HepG2 (cell line): ENCODE measurements around the gene MAPK9. TPM values are rescaled to one million over a fixed set of nuclear protein-coding genes. Genes with fewer than 3 reads are reported as not detected.

Source experiments
- ATAC-seq: fragments of 200-7000 bp; cut with Tn5 transposase; 3 replicates; pipeline ENCODE4 v1.9.1; 2020; ENCODE audit warnings: mild to moderate bottlenecking, moderate library complexity
- BruUV-seq: library from RNA; stranded (reverse); fragments of 400-500 nt; replicated peaks from 2 replicates; lab custom pipeline; 2021; lab: Mats Ljungman, UMichigan
- CTCF ChIA-PET: fragments of 300-600 bp; formaldehyde crosslinking; extraction: SDS; loops from one replicate; lab custom pipeline; 2021; ENCODE audit warnings: low total read pairs, inconsistent platforms, low intra/inter-chr PET ratio; lab: Yijun Ruan, JAX
- POLR2A ChIA-PET: fragments of 350-600 bp; sonication (Branson Sonifier 250); formaldehyde crosslinking; loops from one replicate; lab custom pipeline; 2020; ENCODE audit warnings: antibody characterized with exemption, inconsistent platforms; lab: Yijun Ruan, JAX
- DNase-seq: peaks from one replicate; pipeline ENCODE4 v3.0.0-alpha.2; 2015; ENCODE audit warnings: low spot score
- FAIRE-seq: peaks from 3 replicates; lab custom pipeline; 2011; peaks lifted over from hg19 to GRCh38; lab: Jason Lieb, UNC
- H2AFZ ChIP-seq: one replicate; pipeline ENCODE4 v1.6.1; 2011; ENCODE audit warnings: low read length, inconsistent platforms
- H3K27ac ChIP-seq: fragments of 300-600 bp; 3 replicates; pipeline ENCODE4 v1.8.0; 2011; ENCODE audit warnings: mixed run types, mild to moderate bottlenecking, mixed read lengths, low read length, inconsistent platforms; ENCODE audit not compliant: insufficient read depth; ENCODE audit errors: extremely low read length
- H3K27me3 ChIP-seq, 2 experiments: fragments of 200-600 bp in 1 of 2; 2 replicates in 1 of 2; 3 replicates in 1 of 2; pipeline versions ENCODE4 v1.6.0 to v1.8.0; 2011; ENCODE audit warnings: low read length in 2 of 2, mild to moderate bottlenecking in 2 of 2, moderate library complexity in 2 of 2, inconsistent platforms in 1 of 2; ENCODE audit not compliant: insufficient read depth in 2 of 2, control insufficient read depth in 1 of 2
- H3K36me3 ChIP-seq, 2 experiments: fragments of 200-600 bp in 1 of 2; replicated peaks in 1 of 2; 2 replicates in 1 of 2; 3 replicates in 1 of 2; pipeline versions ENCODE4 v1.5.1 to v1.8.0; 2011; ENCODE audit warnings: low read length in 2 of 2, inconsistent platforms in 1 of 2; ENCODE audit not compliant: insufficient read depth in 2 of 2, control insufficient read depth in 1 of 2
- H3K4me1 ChIP-seq: 2 replicates; pipeline ENCODE4 v1.5.1; 2012; ENCODE audit warnings: low read length, inconsistent platforms; ENCODE audit not compliant: insufficient read depth
- H3K4me2 ChIP-seq: 2 replicates; pipeline ENCODE4 v1.6.0; 2011; ENCODE audit warnings: low read depth, low read length, inconsistent platforms
- H3K4me3 ChIP-seq, 3 experiments: fragments of 200-600 bp in 1 of 3; sonication (generic), shearing (Covaris generic) in 1 of 3; replicated peaks in 1 of 3; 2 replicates each; pipeline ENCODE4 v1.5.1; 2011 to 2016; ENCODE audit warnings: low read length in 3 of 3, inconsistent platforms in 2 of 3, low read depth in 2 of 3, mild to moderate bottlenecking in 2 of 3, control low read depth in 1 of 3, mixed read lengths in 1 of 3; ENCODE audit not compliant: insufficient read depth in 1 of 3
- H3K79me2 ChIP-seq: one replicate; pipeline ENCODE4 v1.6.1; 2011; ENCODE audit warnings: low read length, inconsistent platforms; ENCODE audit not compliant: insufficient read depth
- H3K9ac ChIP-seq: 2 replicates; pipeline ENCODE4 v1.6.0; 2011; ENCODE audit warnings: mild to moderate bottlenecking, low read depth, low read length, inconsistent platforms; ENCODE audit not compliant: insufficient read depth
- H3K9me3 ChIP-seq: 2 replicates; pipeline ENCODE4 v1.5.1; 2012; ENCODE audit warnings: mild to moderate bottlenecking, low read length
- H4K20me1 ChIP-seq: 2 replicates; pipeline ENCODE4 v1.6.0; 2011; ENCODE audit warnings: inconsistent platforms, mild to moderate bottlenecking, low read length, moderate library complexity; ENCODE audit not compliant: insufficient read depth
- ELF3 ChIP-seq: IDR thresholded peaks from 2 replicates; pipeline ENCODE4 v1.6.1; 2016; ENCODE audit warnings: missing genetic modification reagents, missing compliant biosample characterization
- KDM5B ChIP-seq: sonication (generic); formaldehyde crosslinking; IDR thresholded peaks from 2 replicates; pipeline ENCODE4 v1.4.0; 2020; ENCODE audit warnings: missing genetic modification reagents, mild to moderate bottlenecking, borderline replicate concordance
- WIZ ChIP-seq: sonication (generic); formaldehyde crosslinking; IDR thresholded peaks from 2 replicates; pipeline ENCODE4 v1.5.1; 2020; ENCODE audit warnings: mild to moderate bottlenecking, missing genetic modification reagents
- ZEB1 ChIP-seq: IDR thresholded peaks from 2 replicates; pipeline ENCODE4 v1.6.1; 2012; ENCODE audit warnings: mild to moderate bottlenecking, low read depth, inconsistent platforms; ENCODE audit not compliant: insufficient replicate concordance
- ZFP90 ChIP-seq: sonication (generic); formaldehyde crosslinking; IDR thresholded peaks from 2 replicates; pipeline ENCODE4 v1.8.0; 2022; ENCODE audit warnings: missing genetic modification reagents, mild to moderate bottlenecking, inconsistent platforms, borderline replicate concordance
- ZNF263 ChIP-seq: sonication (generic); formaldehyde crosslinking; IDR thresholded peaks from 2 replicates; pipeline ENCODE4 v1.4.0; 2020; ENCODE audit warnings: missing genetic modification reagents
- ZNF430 ChIP-seq: sonication (generic); formaldehyde crosslinking; IDR thresholded peaks from 2 replicates; pipeline ENCODE4 v1.9.0; 2021; ENCODE audit warnings: mild to moderate bottlenecking, missing genetic modification reagents
- ZNF749 ChIP-seq: sonication (generic); formaldehyde crosslinking; IDR thresholded peaks from 2 replicates; pipeline ENCODE4 v1.8.0; 2022; ENCODE audit warnings: mild to moderate bottlenecking, missing genetic modification reagents, moderate library complexity, borderline replicate concordance
- WGBS: methylation state at CpG from one replicate; pipeline ENCODE4 v1.1.6; 2017; ENCODE audit warnings: low lambda C conversion rate; 5-methylcytosine and 5-hydroxymethylcytosine counted together
- in situ Hi-C: cut with HindIII; loops from 2 replicates; pipeline ENCODE4 v1.10.0; 2017; ENCODE audit warnings: low pct_unique_long_range_greater_than_20kb; ENCODE audit not compliant: extremely low pct_ligation_motif_present
- intact Hi-C: fragments of 100-400 bp; cut with micrococcal nuclease; formaldehyde crosslinking; loops from one replicate; pipeline ENCODE4 v1.10.0; 2022; ENCODE audit not compliant: unreplicated experiment
- polyA plus RNA-seq, 8 experiments: library from polyadenylated mRNA; depleted of rRNA in 3 of 8; stranded (reverse) in 7 of 8; unstranded in 1 of 8; fragments of >200 nt; fragmentation: Illumina TruSeq in 4 of 8; extraction: Trizol in 4 of 8; gene quantifications; 2 replicates each; pipeline versions ENCODE4 v1.2.1 to v1.2.3, GENCODE V29; 2011 to 2016; ENCODE audit warnings: low read depth in 4 of 8, missing spikeins in 1 of 8, mixed read lengths in 1 of 8; ENCODE audit not compliant: insufficient read depth in 1 of 8
- total RNA-seq, 5 experiments: library from RNA; depleted of rRNA; stranded (reverse); fragments of >200 nt; fragmentation: Illumina TruSeq; extraction: Trizol; gene quantifications; 2 replicates each; pipeline ENCODE4 v1.2.3, GENCODE V29; 2016; ENCODE audit warnings: low read depth in 1 of 5
- TF ChIP-seq, protein P1 (sequence below): sonication (generic); formaldehyde crosslinking; IDR thresholded peaks from 2 replicates; pipeline ENCODE4 v1.5.1; 2020; ENCODE audit warnings: mild to moderate bottlenecking, moderate library complexity, missing genetic modification reagents
- TF ChIP-seq, protein P2 (sequence below): sonication (generic); formaldehyde crosslinking; IDR thresholded peaks from 2 replicates; pipeline ENCODE4 v1.8.1; 2023; ENCODE audit warnings: mild to moderate bottlenecking, moderate library complexity, missing genetic modification reagents
- TF ChIP-seq, protein P3 (sequence below): fragments of 450-650 bp; IDR thresholded peaks from 2 replicates; pipeline ENCODE4 v1.6.1; 2017; ENCODE audit warnings: mild to moderate bottlenecking
- TF ChIP-seq, protein P4 (sequence below): sonication (generic); formaldehyde crosslinking; IDR thresholded peaks from 2 replicates; pipeline ENCODE4 v1.4.0; 2020; ENCODE audit warnings: missing genetic modification reagents, borderline replicate concordance

Gene MAPK9
- total and polyA plus RNA-seq, 2 of the 13 experiments (the other 11 are each of a cell fraction or from before 2014, with no cell fraction given) = 30.1 to 56.1 TPM

DNA sequence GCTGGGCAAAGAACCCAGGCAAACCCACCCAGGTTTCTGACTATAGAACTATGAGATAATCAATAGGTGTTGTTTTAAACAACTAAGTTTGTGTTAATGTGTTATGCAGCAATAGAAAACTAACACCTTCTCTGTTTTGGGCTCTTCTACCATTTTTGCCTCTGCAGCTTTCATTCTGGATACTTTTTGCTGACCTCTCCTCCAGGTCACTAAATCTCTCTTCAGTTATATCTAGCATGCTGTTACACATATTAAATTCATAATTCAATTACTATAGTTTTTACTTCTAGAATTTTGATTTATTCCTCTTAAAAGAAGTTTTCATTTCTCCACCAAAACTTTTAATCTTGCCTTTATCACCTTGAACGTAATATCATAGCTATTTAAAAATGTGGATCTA, 17.2 kb downstream of the MAPK9 start:
- Histone ChIP-seq H3K36me3 (peaks cover 3 to 35% of the 10 kb centered on the region in 2 experiments; a peak in 4 of 5 replicates), H3K4me2 (no peak overlapping the region), H3K4me3 (no peak overlapping the region), H3K4me1 (no peaks in the 10 kb centered on the region), H3K9ac (no peak overlapping the region), H4K20me1 (no peaks in the 10 kb centered on the region), H3K79me2 (no peaks in the 10 kb centered on the region), H2AFZ (no peak overlapping the region), H3K27ac (no peak overlapping the region), H3K27me3 (no peaks in the 10 kb centered on the region), H3K9me3 (no peaks in the 10 kb centered on the region; the same call in 1 of the 2 replicates)
- ChIA-PET CTCF (no interaction called here), POLR2A (no interaction called here)
- no peak for DNase-seq
- BruUV-seq = no TSS peak
- ATAC-seq = no peak
- intact Hi-C loops (no loop called here), in situ Hi-C loops (no loop called here)
- FAIRE-seq = no peak
- 96% methylated on average over 1 of the region's 1 CpG for WGBS
- TF ChIP-seq WIZ (CRISPR knock-in tag) (no peak), ZFP90 (CRISPR knock-in tag) (no peak), ZNF430 (CRISPR knock-in tag) (no peak), KDM5B (no peak), ZEB1 (no peak), ELF3 (CRISPR knock-in tag) (no peak), ZNF749 (no peak), ZNF263 (CRISPR knock-in tag) (no peak)
- TF ChIP-seq, protein P1, sequence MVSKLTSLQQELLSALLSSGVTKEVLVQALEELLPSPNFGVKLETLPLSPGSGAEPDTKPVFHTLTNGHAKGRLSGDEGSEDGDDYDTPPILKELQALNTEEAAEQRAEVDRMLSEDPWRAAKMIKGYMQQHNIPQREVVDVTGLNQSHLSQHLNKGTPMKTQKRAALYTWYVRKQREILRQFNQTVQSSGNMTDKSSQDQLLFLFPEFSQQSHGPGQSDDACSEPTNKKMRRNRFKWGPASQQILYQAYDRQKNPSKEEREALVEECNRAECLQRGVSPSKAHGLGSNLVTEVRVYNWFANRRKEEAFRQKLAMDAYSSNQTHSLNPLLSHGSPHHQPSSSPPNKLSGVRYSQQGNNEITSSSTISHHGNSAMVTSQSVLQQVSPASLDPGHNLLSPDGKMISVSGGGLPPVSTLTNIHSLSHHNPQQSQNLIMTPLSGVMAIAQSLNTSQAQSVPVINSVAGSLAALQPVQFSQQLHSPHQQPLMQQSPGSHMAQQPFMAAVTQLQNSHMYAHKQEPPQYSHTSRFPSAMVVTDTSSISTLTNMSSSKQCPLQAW (CRISPR knock-in tag) = no peak
- TF ChIP-seq, protein P2, sequence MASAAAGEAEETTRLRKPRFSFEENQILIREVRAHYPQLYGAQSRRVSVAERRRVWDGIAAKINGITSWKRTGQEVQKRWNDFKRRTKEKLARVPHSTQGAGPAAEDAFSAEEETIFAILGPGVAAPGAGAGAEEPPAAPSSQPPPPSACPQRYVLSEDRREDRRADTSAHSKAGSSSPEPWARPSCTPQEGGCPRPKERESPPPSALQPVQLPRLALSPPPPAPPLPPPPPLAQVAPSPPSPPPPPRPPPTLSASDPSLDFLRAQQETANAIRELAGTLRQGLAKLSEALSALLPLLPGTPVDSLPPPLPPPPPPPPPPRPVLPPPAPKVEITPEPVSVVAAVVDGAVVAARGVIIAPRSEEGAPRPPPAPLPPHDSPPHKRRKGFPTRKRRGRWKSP (CRISPR knock-in tag) = no peak
- TF ChIP-seq, protein P3, sequence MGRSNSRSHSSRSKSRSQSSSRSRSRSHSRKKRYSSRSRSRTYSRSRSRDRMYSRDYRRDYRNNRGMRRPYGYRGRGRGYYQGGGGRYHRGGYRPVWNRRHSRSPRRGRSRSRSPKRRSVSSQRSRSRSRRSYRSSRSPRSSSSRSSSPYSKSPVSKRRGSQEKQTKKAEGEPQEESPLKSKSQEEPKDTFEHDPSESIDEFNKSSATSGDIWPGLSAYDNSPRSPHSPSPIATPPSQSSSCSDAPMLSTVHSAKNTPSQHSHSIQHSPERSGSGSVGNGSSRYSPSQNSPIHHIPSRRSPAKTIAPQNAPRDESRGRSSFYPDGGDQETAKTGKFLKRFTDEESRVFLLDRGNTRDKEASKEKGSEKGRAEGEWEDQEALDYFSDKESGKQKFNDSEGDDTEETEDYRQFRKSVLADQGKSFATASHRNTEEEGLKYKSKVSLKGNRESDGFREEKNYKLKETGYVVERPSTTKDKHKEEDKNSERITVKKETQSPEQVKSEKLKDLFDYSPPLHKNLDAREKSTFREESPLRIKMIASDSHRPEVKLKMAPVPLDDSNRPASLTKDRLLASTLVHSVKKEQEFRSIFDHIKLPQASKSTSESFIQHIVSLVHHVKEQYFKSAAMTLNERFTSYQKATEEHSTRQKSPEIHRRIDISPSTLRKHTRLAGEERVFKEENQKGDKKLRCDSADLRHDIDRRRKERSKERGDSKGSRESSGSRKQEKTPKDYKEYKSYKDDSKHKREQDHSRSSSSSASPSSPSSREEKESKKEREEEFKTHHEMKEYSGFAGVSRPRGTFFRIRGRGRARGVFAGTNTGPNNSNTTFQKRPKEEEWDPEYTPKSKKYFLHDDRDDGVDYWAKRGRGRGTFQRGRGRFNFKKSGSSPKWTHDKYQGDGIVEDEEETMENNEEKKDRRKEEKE = no peak
- TF ChIP-seq, protein P4, sequence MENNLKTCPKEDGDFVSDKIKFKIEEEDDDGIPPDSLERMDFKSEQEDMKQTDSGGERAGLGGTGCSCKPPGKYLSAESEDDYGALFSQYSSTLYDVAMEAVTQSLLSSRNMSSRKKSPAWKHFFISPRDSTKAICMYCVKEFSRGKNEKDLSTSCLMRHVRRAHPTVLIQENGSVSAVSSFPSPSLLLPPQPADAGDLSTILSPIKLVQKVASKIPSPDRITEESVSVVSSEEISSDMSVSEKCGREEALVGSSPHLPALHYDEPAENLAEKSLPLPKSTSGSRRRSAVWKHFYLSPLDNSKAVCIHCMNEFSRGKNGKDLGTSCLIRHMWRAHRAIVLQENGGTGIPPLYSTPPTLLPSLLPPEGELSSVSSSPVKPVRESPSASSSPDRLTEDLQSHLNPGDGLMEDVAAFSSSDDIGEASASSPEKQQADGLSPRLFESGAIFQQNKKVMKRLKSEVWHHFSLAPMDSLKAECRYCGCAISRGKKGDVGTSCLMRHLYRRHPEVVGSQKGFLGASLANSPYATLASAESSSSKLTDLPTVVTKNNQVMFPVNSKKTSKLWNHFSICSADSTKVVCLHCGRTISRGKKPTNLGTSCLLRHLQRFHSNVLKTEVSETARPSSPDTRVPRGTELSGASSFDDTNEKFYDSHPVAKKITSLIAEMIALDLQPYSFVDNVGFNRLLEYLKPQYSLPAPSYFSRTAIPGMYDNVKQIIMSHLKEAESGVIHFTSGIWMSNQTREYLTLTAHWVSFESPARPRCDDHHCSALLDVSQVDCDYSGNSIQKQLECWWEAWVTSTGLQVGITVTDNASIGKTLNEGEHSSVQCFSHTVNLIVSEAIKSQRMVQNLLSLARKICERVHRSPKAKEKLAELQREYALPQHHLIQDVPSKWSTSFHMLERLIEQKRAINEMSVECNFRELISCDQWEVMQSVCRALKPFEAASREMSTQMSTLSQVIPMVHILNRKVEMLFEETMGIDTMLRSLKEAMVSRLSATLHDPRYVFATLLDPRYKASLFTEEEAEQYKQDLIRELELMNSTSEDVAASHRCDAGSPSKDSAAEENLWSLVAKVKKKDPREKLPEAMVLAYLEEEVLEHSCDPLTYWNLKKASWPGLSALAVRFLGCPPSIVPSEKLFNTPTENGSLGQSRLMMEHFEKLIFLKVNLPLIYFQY (CRISPR knock-in tag) = no peak
